NB4 (cell line): Measurements from ENCODE around the gene CPLX1.

Experiments
- CTCF ChIP-seq: IDR thresholded peaks from one replicate; pipeline ENCODE4 v1.5.1; 2012; ENCODE audit warnings: low read depth, low read length
- MAX ChIP-seq: IDR thresholded peaks from 2 replicates; pipeline ENCODE4 v1.6.1; 2011; ENCODE audit warnings: low read depth, low read length
- MYC ChIP-seq: IDR thresholded peaks from 2 replicates; pipeline ENCODE4 v1.6.1; 2011; ENCODE audit warnings: low read depth, low read length
- POLR2A ChIP-seq: IDR thresholded peaks from 2 replicates; pipeline ENCODE4 v1.6.1; 2011; ENCODE audit warnings: mild to moderate bottlenecking; ENCODE audit not compliant: insufficient read length; ENCODE audit errors: extremely low read depth

- TF ChIP-seq CTCF (no peak), MAX (no peak), POLR2A (no peak), MYC (no peak)
Observed at GRCh38 chr4:825971-826330, at the start of gene CPLX1.
